GM19025 (cell line): Measurements from ENCODE around the gene SIGLEC11.
"Not testable (repeated sequence)": the region's sequence is repeated elsewhere in the genome, so short reads cannot be mapped to it uniquely, and the experiment has no call there.

Experiments used
- ATAC-seq: cut with Tn5 transposase; IDR thresholded peaks from one replicate; pipeline ENCODE4 v1.9.1; 2021; ENCODE audit warnings: mild to moderate bottlenecking, low read depth, moderate library complexity; ENCODE audit not compliant: unreplicated experiment

SIGLEC11 gene, protein sequence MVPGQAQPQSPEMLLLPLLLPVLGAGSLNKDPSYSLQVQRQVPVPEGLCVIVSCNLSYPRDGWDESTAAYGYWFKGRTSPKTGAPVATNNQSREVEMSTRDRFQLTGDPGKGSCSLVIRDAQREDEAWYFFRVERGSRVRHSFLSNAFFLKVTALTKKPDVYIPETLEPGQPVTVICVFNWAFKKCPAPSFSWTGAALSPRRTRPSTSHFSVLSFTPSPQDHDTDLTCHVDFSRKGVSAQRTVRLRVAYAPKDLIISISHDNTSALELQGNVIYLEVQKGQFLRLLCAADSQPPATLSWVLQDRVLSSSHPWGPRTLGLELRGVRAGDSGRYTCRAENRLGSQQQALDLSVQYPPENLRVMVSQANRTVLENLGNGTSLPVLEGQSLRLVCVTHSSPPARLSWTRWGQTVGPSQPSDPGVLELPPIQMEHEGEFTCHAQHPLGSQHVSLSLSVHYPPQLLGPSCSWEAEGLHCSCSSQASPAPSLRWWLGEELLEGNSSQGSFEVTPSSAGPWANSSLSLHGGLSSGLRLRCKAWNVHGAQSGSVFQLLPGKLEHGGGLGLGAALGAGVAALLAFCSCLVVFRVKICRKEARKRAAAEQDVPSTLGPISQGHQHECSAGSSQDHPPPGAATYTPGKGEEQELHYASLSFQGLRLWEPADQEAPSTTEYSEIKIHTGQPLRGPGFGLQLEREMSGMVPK

DNA sequence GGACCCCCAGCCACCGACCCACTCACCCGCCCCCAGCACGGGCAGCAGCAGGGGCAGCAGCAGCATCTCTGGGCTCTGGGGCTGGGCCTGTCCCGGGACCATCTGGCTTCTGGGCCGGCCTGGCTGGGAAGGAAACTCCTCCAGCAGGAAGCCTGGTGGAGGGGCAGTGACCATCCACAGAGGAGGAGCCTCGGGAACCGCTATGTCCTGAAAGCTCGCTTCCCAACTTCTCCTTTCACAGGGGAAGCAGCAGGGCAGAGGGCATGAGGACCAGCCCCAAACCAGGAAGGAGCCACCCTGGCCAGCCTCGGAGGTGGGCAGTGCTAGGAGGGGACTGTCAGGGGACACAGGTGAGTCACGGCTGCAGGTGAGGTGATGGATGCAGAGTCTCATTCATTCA is at the start of gene SIGLEC11:
Gene SIGLEC11, minus strand, starts transcription at position 193 of the 400 bp plus-strand sequence. Its CDS starts 91 bp downstream, at position 102.
- not testable (repeated sequence) for ATAC-seq

DNA sequence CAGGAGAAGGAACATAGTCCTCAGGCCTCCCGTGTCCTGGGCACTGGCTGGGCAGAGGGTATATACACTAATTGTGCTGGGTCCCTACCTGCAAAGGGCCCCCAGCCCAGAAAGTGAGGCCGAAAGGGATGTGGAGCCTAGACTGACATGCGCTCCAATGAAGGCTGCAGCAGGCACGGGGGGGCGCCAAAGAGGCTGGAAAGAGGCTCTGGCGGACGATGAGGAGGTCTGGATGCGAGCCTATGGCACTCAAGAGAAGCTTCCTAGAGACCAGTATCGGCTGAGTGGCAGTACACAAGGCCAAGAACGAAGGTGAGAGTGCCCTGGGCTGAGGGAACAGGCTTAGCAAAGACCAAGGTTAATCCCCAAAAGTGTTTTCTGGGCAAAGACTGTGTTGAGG is 47.6 kb upstream of the SIGLEC11 start:
- ATAC-seq = no peak

DNA sequence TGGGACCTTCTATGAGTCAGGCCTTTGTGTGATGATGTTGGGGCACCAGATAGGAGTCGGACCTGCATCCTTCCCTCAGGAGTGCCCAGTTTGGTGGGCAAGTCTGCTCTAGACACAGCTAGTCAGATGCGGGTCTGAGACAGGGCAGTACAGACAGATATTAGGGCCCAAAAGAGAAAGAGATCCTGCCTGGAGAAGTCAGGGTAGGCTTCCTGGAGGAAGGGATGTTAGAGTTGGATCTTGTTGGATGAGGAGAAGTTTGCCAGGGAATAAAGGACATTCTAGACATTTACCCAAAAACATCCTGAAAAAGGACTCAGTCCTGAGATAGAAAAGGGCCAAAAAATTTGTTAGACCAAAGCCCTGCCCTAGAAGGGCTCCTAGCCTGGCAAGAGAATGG is 47.0 kb upstream of the SIGLEC11 start:
- no peak for ATAC-seq

DNA sequence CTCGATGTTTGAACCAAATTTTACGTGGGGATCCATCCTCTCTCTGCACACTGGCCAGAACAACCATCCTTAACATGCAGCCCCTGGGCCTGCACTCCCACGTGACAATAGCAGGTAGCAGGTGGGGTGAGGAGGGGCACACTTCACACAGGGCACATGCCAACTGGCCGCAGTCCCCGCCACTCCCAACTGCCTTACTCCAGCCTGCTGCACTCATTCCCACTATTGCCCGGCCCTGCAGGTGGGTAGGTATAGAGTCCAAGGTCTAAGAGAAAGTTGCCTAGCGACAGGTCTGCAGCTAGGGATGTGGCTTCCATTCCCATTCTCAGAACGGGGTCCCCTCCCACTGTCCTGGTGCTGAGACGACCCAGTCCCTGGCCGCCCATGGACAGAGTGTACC is 46.2 kb upstream of the SIGLEC11 start:
- ATAC-seq = no peak

DNA sequence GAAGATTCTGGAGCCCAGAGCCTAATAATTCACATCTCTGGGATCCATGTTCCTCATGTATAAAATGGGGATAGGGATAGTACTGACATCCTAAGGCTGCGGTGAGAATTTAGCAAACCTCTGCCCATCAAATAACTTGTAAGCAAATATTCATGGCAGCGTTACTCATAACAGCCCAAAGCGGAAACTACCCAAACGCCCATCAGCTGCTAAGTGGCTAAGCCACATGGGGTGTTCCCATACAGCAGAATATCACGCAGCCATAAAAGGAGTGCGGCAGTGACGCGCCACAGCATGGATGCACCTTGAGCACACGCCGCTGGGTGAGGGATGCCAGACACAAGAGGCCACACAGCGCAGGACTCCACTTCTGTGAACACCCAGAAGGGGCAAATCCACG is 44.5 kb upstream of the SIGLEC11 start:
- no peak for ATAC-seq

DNA sequence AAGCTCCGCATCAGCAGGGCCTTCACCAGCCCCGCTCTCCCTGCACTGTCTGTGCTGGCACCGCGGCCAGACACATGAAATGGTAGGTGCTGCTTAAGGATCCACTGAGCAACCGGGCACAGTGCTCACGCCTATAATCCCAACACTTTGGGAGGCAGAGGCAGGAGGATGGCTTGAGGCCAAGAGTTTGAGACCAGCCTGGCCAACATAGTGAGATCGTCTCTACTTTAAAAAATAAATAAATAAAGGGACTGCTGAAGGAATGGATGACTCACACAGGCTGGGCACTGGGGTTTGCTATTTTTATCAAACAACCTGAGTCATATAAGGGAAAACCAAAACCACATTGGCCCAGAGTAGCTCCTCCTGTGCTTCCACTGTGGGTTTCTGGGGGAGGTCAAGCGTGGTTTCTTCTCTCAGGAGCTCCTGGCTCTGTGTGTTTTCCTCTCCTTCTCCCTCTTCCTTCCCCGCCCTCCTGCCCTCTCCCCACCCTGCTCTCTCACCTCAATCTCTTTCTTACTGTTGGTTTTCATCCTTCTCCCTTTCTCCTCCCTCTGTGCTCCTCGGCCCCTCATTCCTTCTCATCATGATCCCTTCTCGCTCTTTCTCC is 42.9 kb upstream of the SIGLEC11 start:
- no peak for ATAC-seq

DNA sequence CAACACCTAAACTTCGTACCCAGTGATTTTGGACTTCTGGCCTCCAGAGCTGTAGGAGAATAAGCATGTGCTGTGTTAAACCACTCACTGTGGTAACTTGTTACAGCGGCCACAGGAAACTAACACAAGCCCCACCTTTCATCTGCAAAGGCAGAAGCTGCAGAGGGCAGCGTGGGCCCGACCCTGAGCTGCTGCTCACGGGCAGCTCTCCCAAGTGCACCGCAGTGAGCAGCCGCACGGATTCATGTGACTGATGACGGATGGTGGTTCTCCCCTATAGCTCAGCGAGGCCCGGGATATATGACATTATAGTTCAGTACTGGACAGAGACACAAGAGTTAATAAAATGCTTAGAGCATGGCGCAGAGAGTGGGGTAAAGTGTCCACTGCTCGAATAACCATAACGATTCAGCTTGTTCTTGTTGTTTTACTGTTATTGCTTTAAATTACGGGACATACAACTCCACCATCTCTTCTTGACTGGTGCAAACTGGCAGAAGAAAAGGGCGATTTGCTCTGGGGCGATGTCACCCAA is 42.3 kb upstream of the SIGLEC11 start:
- ATAC-seq = no peak

DNA sequence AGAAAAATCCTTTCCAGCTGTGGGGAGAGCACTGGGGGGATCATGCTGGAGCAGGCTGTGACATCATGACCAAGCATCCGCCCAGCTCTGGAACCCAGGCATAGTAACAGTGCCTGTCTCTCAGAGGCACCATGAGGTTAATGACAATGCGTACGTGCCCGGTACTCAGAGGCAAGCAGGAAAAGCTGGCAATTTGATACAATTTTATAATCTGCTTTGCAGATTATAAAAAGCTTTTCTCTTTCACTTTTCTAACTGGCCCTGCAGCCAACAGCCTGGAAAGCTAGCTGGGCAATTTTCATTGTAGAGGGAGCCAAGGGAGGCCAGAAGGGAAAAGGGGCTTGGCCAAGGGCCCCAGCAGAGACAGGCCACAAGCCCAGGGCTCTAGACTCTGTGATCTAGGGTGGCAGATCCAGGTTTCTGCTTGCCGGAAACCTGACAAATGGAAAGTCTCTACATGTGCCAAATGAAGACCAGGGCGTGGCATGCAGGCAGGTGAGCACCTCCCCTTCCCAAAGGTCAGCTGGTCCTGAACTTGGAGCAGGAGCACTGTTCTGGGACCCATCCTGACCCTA is 41.5 kb upstream of the SIGLEC11 start:
- no peak for ATAC-seq

DNA sequence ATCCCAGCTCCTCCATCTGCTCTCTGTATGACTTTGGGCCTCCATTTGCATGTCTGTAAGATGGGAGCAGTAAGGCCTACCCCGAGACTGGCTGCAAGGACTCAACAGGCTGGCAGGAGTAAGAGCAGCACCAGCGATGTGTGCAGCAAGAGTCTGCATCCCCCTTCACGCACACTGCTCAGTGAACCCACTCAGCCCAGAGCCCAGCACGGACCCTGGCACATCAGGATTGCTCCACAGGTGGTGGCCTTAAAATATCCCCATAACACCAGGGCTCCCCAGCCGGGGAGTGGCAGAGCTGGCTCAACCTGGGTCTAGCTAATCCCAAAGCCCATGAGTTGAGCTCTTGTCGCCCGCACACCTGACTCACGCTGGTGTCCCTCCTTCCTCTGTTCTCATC is 40.8 kb upstream of the SIGLEC11 start:
- ATAC-seq = no peak

DNA sequence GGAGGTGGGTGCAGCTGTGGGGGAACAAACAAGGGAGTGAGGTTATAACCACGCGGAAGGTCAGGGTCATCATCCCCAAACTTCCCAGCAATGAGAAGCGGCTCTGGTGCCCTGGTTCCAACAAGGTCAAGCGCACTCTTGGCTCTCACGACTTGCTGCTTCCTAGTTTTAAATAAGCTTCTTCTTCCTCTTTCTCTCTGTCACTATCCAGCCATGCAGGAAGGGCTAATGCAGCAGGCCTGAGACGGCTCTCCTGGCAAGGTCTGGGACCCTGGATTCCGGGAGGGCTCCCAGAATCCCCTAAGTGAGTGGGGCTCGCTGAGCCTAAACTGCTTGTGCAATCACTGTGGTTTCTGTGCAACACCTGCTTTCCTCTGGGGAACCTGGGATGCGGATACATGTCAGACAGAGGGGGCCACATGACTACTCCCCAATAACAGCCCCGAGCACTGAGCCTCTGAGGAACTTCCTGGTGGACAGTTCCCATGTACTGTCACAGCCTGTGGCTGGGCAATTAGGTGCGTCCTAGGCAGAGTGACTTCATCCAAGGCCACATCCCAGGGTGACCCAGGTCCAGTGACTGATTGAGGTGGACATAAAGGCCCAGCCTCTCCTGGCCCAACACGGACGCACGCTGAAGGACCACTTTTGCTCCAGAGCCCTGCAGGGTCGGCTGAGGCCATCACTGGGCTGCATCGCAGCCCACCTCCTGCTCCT is 40.0 kb upstream of the SIGLEC11 start:
- ATAC-seq = no peak

DNA sequence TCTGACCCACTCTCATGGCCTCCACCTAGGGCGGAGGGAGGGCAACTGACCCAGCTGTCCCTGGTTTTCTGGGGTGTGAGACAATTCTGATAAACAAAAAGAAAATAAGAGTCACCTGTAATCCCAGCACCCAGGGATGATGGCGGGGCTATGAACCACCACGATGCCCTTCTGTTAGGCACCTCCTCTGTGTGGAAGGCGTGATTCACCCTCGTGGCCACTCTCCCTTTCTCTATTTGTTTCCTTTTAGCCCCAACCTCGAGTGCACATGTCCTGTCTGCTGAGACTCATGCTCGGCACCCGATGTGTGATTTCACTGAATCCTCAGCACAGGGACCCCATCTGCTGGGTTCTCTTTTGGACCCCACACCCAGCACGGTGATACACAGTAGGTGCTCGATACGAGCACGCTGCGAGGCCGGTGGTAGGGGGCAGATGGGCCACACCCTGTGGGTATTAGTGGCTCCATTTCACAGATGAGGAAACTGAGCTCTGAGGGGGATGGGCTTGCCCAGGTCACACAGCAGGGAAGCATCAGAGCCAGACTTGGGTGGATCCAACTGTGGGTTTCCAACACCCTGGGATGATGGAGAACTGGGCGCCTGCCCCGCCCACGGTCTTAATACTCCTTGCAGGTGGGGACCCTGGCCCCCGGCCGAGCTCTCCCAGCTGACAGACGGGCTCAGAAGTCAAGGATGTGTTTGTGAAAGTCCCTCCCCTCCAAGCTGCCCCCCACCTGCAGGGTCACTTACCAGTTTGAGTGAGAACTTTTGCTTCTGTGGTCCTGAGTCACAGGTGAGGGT is 39.3 kb upstream of the SIGLEC11 start:
- ATAC-seq = no peak

DNA sequence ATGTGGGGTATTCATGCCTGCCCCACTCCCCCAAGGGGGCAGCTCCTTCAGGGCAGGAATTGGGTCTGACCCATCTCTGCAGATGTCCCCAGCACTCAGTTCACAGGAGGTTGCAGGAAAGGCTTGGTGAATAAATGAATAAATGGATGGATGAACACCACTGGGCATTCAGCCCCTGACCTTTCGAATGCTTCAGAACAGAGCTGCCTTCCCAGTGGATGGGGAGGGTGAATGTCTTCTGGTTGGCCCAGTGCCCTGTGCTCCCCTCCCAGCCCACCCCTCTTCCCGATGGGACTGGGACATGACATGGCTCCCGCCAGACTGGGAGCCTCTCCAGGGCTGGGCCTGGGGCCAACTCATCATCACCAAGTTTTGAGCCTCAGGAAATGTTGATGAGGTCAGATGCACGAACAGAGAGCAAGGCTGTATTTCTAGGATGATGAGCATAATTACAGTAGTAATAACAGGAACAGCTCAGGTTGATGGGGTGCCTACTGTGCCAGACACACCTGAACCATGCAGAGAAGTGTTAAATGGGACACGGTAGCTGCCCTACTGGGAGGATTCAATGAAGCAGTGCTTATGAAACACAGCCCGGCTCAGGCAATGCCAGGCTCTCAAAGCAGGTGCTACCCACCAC is 38.5 kb upstream of the SIGLEC11 start:
- ATAC-seq = no peak

DNA sequence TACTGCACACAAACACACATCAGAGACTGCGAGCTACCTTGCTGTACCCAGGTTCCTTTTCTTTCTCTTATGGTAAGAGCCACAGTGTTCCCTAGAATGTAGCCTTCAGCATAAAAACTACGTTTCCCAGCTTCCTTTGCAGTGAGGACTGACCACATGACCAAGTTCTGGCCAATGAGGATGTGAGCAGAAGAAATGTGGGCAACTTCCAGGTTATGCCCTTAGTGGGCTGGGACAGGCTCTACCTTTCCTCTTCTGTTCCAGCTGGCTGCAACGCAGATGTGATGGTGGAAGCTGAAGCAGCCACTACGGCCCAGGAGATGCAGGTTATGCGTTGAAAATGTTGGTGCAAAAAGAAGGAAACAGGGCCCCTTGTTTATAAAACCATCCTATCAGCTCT is 36.7 kb upstream of the SIGLEC11 start:
- no peak for ATAC-seq

DNA sequence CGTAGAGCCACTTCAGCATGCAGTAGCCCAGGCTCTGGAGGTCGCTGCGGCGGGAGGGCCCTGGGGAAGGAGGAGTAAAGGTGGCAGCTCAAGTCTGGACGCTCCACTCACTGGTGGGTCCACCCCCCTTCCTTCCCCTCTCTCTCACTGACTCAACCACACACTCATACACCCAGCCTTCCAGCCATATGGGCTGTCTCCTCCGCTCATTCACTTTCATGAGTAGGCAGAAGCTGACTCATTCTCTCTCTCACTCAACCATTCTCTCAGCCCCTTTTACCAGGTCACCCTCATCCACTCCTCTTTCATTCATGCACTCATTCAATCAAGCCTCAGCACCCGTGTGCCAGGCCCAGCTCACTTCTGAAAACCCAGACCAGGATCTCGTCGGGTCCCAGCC is 27.5 kb upstream of the SIGLEC11 start:
- no peak for ATAC-seq

DNA sequence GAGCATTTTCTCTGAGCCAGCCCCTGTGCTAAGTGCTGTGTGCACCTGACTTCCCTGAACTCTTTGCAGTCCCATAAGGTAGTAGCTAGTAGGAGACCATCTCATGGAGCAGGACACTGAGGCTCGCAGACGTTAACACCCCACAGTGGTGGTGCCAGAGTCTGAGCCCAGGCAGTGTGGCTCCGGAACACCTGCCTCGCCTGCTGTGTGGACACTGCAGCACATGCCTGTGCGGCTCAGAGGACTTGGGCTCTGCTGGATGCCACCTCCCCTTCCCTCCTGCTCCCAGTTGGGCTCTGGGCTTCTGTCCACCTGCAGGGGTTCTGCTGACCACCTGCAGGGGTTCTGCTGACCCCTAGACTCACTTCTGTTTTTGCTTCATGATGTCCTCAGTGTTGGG is 27.0 kb upstream of the SIGLEC11 start:
- no peak for ATAC-seq

DNA sequence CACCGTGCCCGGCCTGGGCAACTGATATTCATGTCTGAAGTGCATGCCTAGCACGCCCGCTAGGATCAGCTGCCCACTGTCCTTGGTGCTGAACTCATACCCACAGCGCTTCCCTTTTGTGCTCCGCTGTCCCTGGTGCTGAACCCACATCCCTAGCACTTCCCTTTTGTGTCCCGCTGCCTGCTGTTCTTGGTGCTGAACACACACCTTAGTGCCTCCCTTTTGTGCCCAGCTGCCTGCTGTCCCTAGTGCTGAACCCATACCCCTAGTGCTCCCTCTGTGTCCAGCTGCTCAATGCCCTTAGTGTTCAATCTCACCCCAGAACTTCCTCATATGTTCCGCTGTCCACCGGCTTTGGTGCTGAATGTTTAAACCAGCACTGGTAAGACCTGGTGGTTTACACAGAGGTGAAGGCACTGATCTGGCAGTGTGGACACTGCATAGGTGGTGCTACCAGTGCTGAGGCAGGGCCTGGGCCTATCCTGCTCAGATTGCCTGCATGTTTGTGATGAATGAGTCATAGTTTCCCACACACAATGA is 26.3 kb upstream of the SIGLEC11 start:
- no peak for ATAC-seq

DNA sequence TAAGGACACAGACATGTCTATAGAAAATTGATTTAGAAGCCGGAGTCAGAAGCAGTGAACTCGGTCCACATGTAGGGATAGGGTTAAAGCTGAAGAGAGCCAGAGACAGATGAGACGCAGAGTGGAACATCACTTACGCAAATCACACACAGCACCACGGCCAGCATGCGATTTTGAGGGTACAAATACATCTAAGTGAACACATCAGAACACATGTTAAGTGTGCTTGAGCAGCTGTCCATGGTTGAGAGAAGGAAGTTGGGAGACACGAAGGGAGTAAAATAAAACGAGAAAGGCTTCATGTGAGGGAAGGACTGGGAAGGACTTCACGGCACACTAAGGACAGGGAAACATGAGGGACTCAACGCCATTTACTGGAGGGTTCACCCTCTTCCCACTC is 25.4 kb upstream of the SIGLEC11 start:
- ATAC-seq = no peak

DNA sequence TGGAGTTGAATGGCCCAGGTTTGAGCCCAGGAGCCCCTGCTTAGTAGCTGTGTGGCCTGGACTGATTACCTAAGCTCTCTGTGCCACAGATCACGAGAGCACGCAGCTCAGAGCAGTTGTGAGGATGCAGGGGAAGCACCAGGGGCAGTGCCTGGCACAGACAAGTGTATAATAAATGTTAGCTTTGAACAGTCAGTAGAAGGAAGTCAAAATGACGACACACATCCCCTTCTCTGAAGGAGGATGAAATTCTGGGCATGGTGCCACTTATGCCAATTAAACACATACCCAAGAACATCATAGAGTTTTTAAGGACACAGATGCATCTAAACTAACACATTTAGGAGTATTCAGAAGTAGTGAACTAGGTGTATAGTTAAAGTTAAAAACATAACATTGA is 24.9 kb upstream of the SIGLEC11 start:
- ATAC-seq = no peak

DNA sequence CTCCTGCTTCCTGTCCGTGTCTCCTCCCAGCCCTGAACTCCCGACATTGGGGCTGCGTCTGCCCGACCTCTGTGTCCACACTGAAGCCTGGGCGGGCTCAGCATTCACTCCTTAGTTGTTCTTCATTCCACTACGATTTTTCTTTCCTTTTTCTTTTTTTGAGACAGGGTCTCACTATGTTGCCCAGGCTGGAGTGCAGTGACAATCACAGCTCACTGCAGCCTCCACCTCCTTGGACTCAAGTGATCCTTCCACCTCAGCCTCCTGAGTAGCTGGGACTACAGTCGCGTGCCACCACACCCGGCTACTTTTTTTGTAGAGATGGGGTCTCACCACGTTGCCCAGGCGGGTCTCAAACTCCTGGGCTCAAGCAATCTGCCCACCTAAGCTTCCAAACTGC is 23.5 kb upstream of the SIGLEC11 start:
- ATAC-seq = no peak
